ENCODE measurements around the gene SUPT7L. TPM values are rescaled to one million over a fixed set of nuclear protein-coding genes. Genes with fewer than 3 reads are reported as not detected.

SUPT7L gene
- total and polyA plus RNA-seq, 2 of the 4 experiments (the other 2 are of a cell fraction), result 16.7 to 33.4 TPM

- Histone ChIP-seq H2BK20ac (ENCODE audit: low read depth, low read length) (no peak overlapping the region), H3K4ac (ENCODE audit: low read depth, low read length) (peak overlapping the region; percentile 55; the same call in 1 of the 2 replicates), H3K9me3 (ENCODE audit: control insufficient read depth, insufficient read depth, low read length) (no peaks in the 10 kb centered on the region), H3K4me3 (ENCODE audit: insufficient read depth, low read depth, low read length) (peak overlapping the region; percentile 85), H4K20me1 (ENCODE audit: insufficient read depth, low read length) (no peaks in the 10 kb centered on the region), H2BK120ac (ENCODE audit: low read depth, low read length) (no peak overlapping the region), H3K23ac (ENCODE audit: low read depth, low read length) (peak overlapping the region; percentile 23; the same call in 1 of the 2 replicates), H3K27ac (ENCODE audit: insufficient read depth, low read length) (peak overlapping the region; percentile 86; the same call in 1 of the 2 replicates), H3K4me1 (ENCODE audit: control insufficient read depth, insufficient read depth, low read length) (peaks cover 5% of the 10 kb centered on the region), H4K91ac (ENCODE audit: insufficient read depth, low read depth, low read length) (no peak overlapping the region; the same call in 1 of the 2 replicates), H2BK5ac (ENCODE audit: low read depth, low read length, poor library complexity, severe bottlenecking) (no peak overlapping the region), H3K27me3 (ENCODE audit: control insufficient read depth, insufficient read depth, low read length) (no peaks in the 10 kb centered on the region), H3K4me2 (ENCODE audit: low read depth, low read length) (peak overlapping the region; percentile 99), H2AK5ac (ENCODE audit: low read depth, low read length) (no peak overlapping the region), H3K14ac (replicated peaks; ENCODE audit: low read depth, low read length) (0 out of 2 replicates have a peak overlapping the region, but pooled peaks have one; percentile 19), H2AFZ (replicated peaks; ENCODE audit: low read length, poor library complexity) (no peak overlapping the region), H3K36me3 (ENCODE audit: control insufficient read depth, insufficient read depth, low read length) (peaks cover 18% of the 10 kb centered on the region), H3K56ac (ENCODE audit: extremely low read depth, insufficient read depth, low read length) (no peak overlapping the region; the same call in 1 of the 2 replicates), H3K18ac (ENCODE audit: low read depth, low read length) (no peak overlapping the region), H3K79me1 (ENCODE audit: low read depth in 1 of 2, low read length in 2 of 2) (peaks cover 15 to 41% of the 10 kb centered on the region in 2 experiments), H3K9me1 (ENCODE audit: insufficient read depth, low read length) (peaks cover 6% of the 10 kb centered on the region; the same call in 1 of the 2 replicates), H4K8ac (ENCODE audit: low read depth in 2 of 2, low read length in 2 of 2) (peak overlapping the region; percentile 95 to 99; a peak in 3 of 4 replicates), H2BK15ac (ENCODE audit: low read depth, low read length) (no peak overlapping the region), H4K5ac (ENCODE audit: low read depth, low read length) (peak overlapping the region; percentile 88), H2AK9ac (replicated peaks; ENCODE audit: low read depth, low read length, poor library complexity) (peak overlapping the region; percentile 45), H3K9ac (ENCODE audit: low read depth, low read length) (peak overlapping the region; percentile 93)
- dilution Hi-C loops (cut with HindIII; ENCODE audit: low sequenced_read_pairs, unreplicated experiment), result no loop called here
- ATAC-seq (ENCODE audit: low read depth) (no peak), DNase-seq (no peak)
- in situ Hi-C loops (cut with MboI; ENCODE audit: low sequenced_read_pairs), result no loop called here
- ChIA-PET POLR2A (ENCODE audit: unreplicated experiment) (no interaction called here), CTCF (interaction anchor here (1.0 kb wide), 1 partner anchor 19 kb away, joined by 3 read pairs; no protein-coding TSS in a partner anchor)
- no TSS peak for BruUV-seq (replicated peaks)
- WGBS, 2 experiments (ENCODE audit: extremely low coverage in 2 of 2, insufficient read length in 1 of 2), result 94% methylated on average over 8 of the region's 16 CpGs; no CpG with 5 or more reads in 1 of the 2 experiments
- intact Hi-C loops (cut with micrococcal nuclease), result no loop called here
- TF ChIP-seq SMC3 (IDR thresholded peaks at IDR 0.05; ENCODE audit: low read depth, low read length), result no peak
- no peak for TF ChIP-seq BHLHE40 (IDR thresholded peaks at IDR 0.05; ENCODE audit: low read depth, low read length)
- no peak for TF ChIP-seq RCOR1 (IDR thresholded peaks at IDR 0.05; ENCODE audit: insufficient replicate concordance, low read length)
- TF ChIP-seq CEBPB (IDR thresholded peaks at IDR 0.05; ENCODE audit: low read depth, low read length), result peak; percentile 89
- no peak for TF ChIP-seq RFX5 (IDR thresholded peaks at IDR 0.05; ENCODE audit: low read depth, low read length)
- TF ChIP-seq NFE2L2 (IDR thresholded peaks at IDR 0.05; ENCODE audit: low read depth, low read length), result no peak
Measured at GRCh38 chr2:27664622-27665363, 1.4 kb upstream of the SUPT7L start.
